H9 (cell line): Measurements from ENCODE around the gene COA8. TPM values are rescaled to one million over a fixed set of nuclear protein-coding genes. Genes with fewer than 3 reads are reported as not detected.
A peak's percentile ranks its signal among the peaks of the same experiment; 100 is the strongest.

Experiments
- DNase-seq: peaks from one replicate; pipeline ENCODE4 v3.0.0-alpha.2; 2017
- H2AFZ ChIP-seq: one replicate; pipeline ENCODE4 v1.6.1; 2013; ENCODE audit warnings: mild to moderate bottlenecking, low read length, control low read depth, moderate library complexity
- H2AK5ac ChIP-seq: 2 replicates; pipeline ENCODE4 v1.6.1; 2013; ENCODE audit warnings: low read length, control low read depth, mixed read lengths; ENCODE audit not compliant: insufficient read length
- H2BK120ac ChIP-seq: one replicate; pipeline ENCODE4 v1.6.1; 2013; ENCODE audit warnings: low read depth, mild to moderate bottlenecking, low read length, control low read depth, inconsistent platforms; ENCODE audit not compliant: poor library complexity, severe bottlenecking
- H2BK12ac ChIP-seq: 2 replicates; pipeline ENCODE4 v1.6.1; 2013; ENCODE audit warnings: low read length, control low read depth, mixed read lengths, low read depth; ENCODE audit not compliant: insufficient read length
- H2BK15ac ChIP-seq: 2 replicates; pipeline ENCODE4 v1.6.1; 2013; ENCODE audit warnings: low read depth, low read length, control low read depth
- H2BK20ac ChIP-seq: one replicate; pipeline ENCODE4 v1.6.1; 2013; ENCODE audit warnings: low read depth, mild to moderate bottlenecking, low read length, control low read depth, inconsistent platforms; ENCODE audit not compliant: poor library complexity, severe bottlenecking
- H2BK5ac ChIP-seq: 2 replicates; pipeline ENCODE4 v1.6.1; 2013; ENCODE audit warnings: low read length, control low read depth, mixed read lengths; ENCODE audit not compliant: insufficient read length
- H3K14ac ChIP-seq: 2 replicates; pipeline ENCODE4 v1.6.1; 2013; ENCODE audit warnings: low read length, control low read depth; ENCODE audit not compliant: insufficient read depth
- H3K18ac ChIP-seq: 2 replicates; pipeline ENCODE4 v1.6.1; 2013; ENCODE audit warnings: low read depth, mild to moderate bottlenecking, mixed read lengths, low read length, control low read depth; ENCODE audit not compliant: insufficient read length
- H3K23ac ChIP-seq: 2 replicates; pipeline ENCODE4 v1.6.1; 2013; ENCODE audit warnings: low read length, control low read depth, mixed read lengths, low read depth; ENCODE audit not compliant: insufficient read length
- H3K23me2 ChIP-seq: 2 replicates; pipeline ENCODE4 v1.6.1; 2013; ENCODE audit warnings: low read depth, mild to moderate bottlenecking, mixed read lengths, low read length, control low read depth; ENCODE audit not compliant: insufficient read length, poor library complexity, severe bottlenecking
- H3K27ac ChIP-seq: 2 replicates; pipeline ENCODE4 v1.5.1; 2013; ENCODE audit warnings: low read length, control low read depth, mixed read lengths, low read depth; ENCODE audit not compliant: insufficient read length
- H3K27me3 ChIP-seq: 2 replicates; pipeline ENCODE4 v1.6.1; 2013; ENCODE audit warnings: low read length, control low read depth, inconsistent platforms; ENCODE audit not compliant: insufficient read depth
- H3K4ac ChIP-seq: 2 replicates; pipeline ENCODE4 v1.6.1; 2013; ENCODE audit warnings: low read depth, mild to moderate bottlenecking, control low read depth, inconsistent platforms, low read length, moderate library complexity
- H3K4me1 ChIP-seq: 2 replicates; pipeline ENCODE4 v1.6.1; 2013; ENCODE audit warnings: low read length, control low read depth, inconsistent platforms; ENCODE audit not compliant: insufficient read depth
- H3K4me2 ChIP-seq: 2 replicates; pipeline ENCODE4 v1.6.1; 2013; ENCODE audit warnings: low read length, control low read depth, mixed read lengths; ENCODE audit not compliant: insufficient read length, insufficient read depth
- H3K56ac ChIP-seq: 2 replicates; pipeline ENCODE4 v1.6.1; 2013; ENCODE audit warnings: low read depth, mild to moderate bottlenecking, mixed read lengths, low read length, control low read depth; ENCODE audit not compliant: insufficient read length
- H3K79me1 ChIP-seq: 2 replicates; pipeline ENCODE4 v1.6.1; 2013; ENCODE audit warnings: low read depth, mild to moderate bottlenecking, moderate library complexity, low read length, control low read depth, inconsistent platforms; ENCODE audit not compliant: insufficient read depth, poor library complexity, severe bottlenecking
- H3K79me2 ChIP-seq: 2 replicates; pipeline ENCODE4 v1.6.1; 2013; ENCODE audit warnings: low read length, control low read depth, inconsistent platforms; ENCODE audit not compliant: insufficient read depth
- H3K9ac ChIP-seq: 2 replicates; pipeline ENCODE4 v1.6.1; 2013; ENCODE audit warnings: low read length, control low read depth, mixed read lengths; ENCODE audit not compliant: insufficient read length; ENCODE audit errors: extremely low read depth
- H3K9me3 ChIP-seq: one replicate; pipeline ENCODE4 v1.6.1; 2013; ENCODE audit warnings: low read depth, low read length, inconsistent platforms; ENCODE audit not compliant: control insufficient read depth
- H3T11ph ChIP-seq: one replicate; pipeline ENCODE4 v1.6.1; 2013; ENCODE audit warnings: mild to moderate bottlenecking, low read length, control low read depth, inconsistent platforms
- H4K20me1 ChIP-seq: one replicate; pipeline ENCODE4 v1.6.1; 2013; ENCODE audit not compliant: control insufficient read depth, insufficient read length, insufficient read depth
- H4K5ac ChIP-seq: 2 replicates; pipeline ENCODE4 v1.6.1; 2013; ENCODE audit warnings: low read depth, mild to moderate bottlenecking, mixed read lengths, low read length, control low read depth; ENCODE audit not compliant: insufficient read length
- H4K8ac ChIP-seq: replicated peaks from 2 replicates; pipeline ENCODE4 v1.6.1; 2013; ENCODE audit warnings: low read length, control low read depth, mixed read lengths, low read depth; ENCODE audit not compliant: insufficient read length
- H4K91ac ChIP-seq: 2 replicates; pipeline ENCODE4 v1.6.1; 2013; ENCODE audit warnings: low read depth, mild to moderate bottlenecking, moderate library complexity, mixed read lengths, low read length, control low read depth; ENCODE audit not compliant: insufficient read length
- H3K27ac Mint-ChIP-seq, 3 experiments: 2 replicates in 2 of 3; 3 replicates in 1 of 3; pipeline ENCODE4 v1.8.0; 2020 to 2021; ENCODE audit warnings: mixed read lengths in 3 of 3, mild to moderate bottlenecking in 1 of 3, moderate library complexity in 1 of 3
- H3K27me3 Mint-ChIP-seq: 2 replicates; pipeline ENCODE4 v1.8.0; 2021; ENCODE audit warnings: low read depth, mild to moderate bottlenecking, moderate library complexity, mixed read lengths
- H3K36me3 Mint-ChIP-seq, 3 experiments: 2 replicates in 2 of 3; 3 replicates in 1 of 3; pipeline ENCODE4 v1.8.0; 2020 to 2021; ENCODE audit warnings: low read depth in 3 of 3, mixed read lengths in 3 of 3; ENCODE audit not compliant: insufficient read depth in 1 of 3
- H3K4me1 Mint-ChIP-seq, 2 experiments: 2 replicates each; pipeline ENCODE4 v1.8.0; 2020; ENCODE audit warnings: mixed read lengths in 2 of 2
- H3K4me3 Mint-ChIP-seq, 2 experiments: 2 replicates in 1 of 2; 3 replicates in 1 of 2; pipeline ENCODE4 v1.8.0; 2020 to 2021; ENCODE audit warnings: mild to moderate bottlenecking in 2 of 2, mixed read lengths in 2 of 2, moderate library complexity in 1 of 2
- H3K9me3 Mint-ChIP-seq, 2 experiments: 2 replicates in 1 of 2; 3 replicates in 1 of 2; pipeline ENCODE4 v1.8.0; 2020; ENCODE audit warnings: mild to moderate bottlenecking in 2 of 2, mixed read lengths in 2 of 2, moderate library complexity in 1 of 2
- whole genome bisulfite sequencing: extraction: QIAGEN DNeasy Blood & Tissue Kit; methylation state at CpG from one replicate; pipeline ENCODE4 v1.1.7; 2013; ENCODE audit warnings: missing lambda C conversion rate, low lambda C conversion rate, mixed read lengths; ENCODE audit not compliant: insufficient read length; ENCODE audit errors: extremely low coverage; 5-methylcytosine and 5-hydroxymethylcytosine counted together
- total RNA-seq: library from RNA; stranded (reverse); gene quantifications from 2 replicates; pipeline ENCODE4 v1.2.1, GENCODE V29; 2021
- TF ChIP-seq, protein P1 (sequence below): fragments of 200-600 bp; sonication (generic); conservative IDR thresholded peaks from 3 replicates; pipeline ENCODE4 v1.8.0; 2021; ENCODE audit warnings: antibody characterized with exemption, mild to moderate bottlenecking

COA8 gene
- total RNA-seq, 1 experiment from 2014 or later: 45.5 TPM

DNA sequence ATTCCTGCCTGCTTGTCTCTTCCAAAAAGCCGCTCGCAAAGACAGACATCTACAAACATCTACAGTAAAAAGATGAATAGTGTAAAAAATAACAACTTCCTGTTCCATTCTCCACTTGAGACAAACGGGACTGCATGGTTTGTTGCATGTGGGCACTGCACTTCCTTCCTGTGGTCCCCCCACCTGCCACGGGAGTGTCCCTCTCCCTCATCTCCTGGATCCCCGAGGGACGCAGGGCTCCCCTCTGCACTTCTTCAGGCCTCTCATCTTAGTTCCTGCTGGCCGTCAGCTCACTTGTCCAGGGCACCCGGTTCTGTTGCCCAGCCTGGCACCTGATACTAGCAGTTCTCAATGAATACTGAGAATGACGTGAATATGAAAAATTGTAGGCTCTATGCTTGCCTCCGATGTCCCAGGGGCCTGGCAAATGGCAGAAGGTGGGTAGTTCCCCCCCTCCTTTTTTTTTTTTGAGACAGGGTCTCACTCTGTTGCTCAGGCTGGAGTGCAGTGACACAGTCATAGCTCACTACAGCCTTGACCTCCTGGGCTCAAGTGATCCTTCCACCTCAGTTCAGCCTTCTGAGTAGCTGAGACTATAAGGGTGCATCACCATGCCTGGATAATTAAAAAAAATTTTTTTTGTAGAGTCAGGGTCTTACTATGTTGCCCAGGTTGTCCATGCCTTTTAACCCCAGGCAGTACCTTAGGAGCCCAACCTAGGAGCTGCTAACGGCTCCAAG, 62.8 kb downstream of the COA8 start:
- Histone ChIP-seq H3K18ac (no peak overlapping the region), H3K14ac (no peak overlapping the region), H2AFZ (no peak overlapping the region), H2BK12ac (no peak overlapping the region), H2AK5ac (no peak overlapping the region), H3K79me1 (no peaks in the 10 kb centered on the region), H3K9me3 (no peaks in the 10 kb centered on the region), H4K5ac (no peak overlapping the region), H4K8ac (no peak overlapping the region), H3K56ac (no peak overlapping the region), H3K4me1 (no peaks in the 10 kb centered on the region), H3K9ac (no peak overlapping the region), H3K27ac (no peak overlapping the region), H4K91ac (no peak overlapping the region), H3K27me3 (no peaks in the 10 kb centered on the region), H3T11ph (no peak overlapping the region), H2BK20ac (no peak overlapping the region), H2BK5ac (no peak overlapping the region), H3K4ac (no peak overlapping the region), H4K20me1 (no peaks in the 10 kb centered on the region), H2BK120ac (no peak overlapping the region), H3K23me2 (peaks cover 8% of the 10 kb centered on the region), H3K23ac (no peak overlapping the region), H3K4me2 (no peak overlapping the region), H2BK15ac (no peak overlapping the region), H3K79me2 (peaks cover 3% of the 10 kb centered on the region; the same call in 1 of the 2 replicates)
- peaks cover 14 to 15% of the 10 kb centered on the region in 2 experiments for H3K4me1 Mint-ChIP-seq
- no CpG with 5 or more reads among the region's 11 CpGs for WGBS
- H3K9me3 Mint-ChIP-seq: no peaks in the 10 kb centered on the region
- DNase-seq: no peak
- TF ChIP-seq, protein P1, sequence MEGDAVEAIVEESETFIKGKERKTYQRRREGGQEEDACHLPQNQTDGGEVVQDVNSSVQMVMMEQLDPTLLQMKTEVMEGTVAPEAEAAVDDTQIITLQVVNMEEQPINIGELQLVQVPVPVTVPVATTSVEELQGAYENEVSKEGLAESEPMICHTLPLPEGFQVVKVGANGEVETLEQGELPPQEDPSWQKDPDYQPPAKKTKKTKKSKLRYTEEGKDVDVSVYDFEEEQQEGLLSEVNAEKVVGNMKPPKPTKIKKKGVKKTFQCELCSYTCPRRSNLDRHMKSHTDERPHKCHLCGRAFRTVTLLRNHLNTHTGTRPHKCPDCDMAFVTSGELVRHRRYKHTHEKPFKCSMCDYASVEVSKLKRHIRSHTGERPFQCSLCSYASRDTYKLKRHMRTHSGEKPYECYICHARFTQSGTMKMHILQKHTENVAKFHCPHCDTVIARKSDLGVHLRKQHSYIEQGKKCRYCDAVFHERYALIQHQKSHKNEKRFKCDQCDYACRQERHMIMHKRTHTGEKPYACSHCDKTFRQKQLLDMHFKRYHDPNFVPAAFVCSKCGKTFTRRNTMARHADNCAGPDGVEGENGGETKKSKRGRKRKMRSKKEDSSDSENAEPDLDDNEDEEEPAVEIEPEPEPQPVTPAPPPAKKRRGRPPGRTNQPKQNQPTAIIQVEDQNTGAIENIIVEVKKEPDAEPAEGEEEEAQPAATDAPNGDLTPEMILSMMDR: no peak
- peak overlapping the region in 1 of 3 experiments; percentile 18; a peak in 1 of 7 replicates for H3K27ac Mint-ChIP-seq
- peaks cover 8% of the 10 kb centered on the region for H3K27me3 Mint-ChIP-seq
- H3K36me3 Mint-ChIP-seq: no peaks in the 10 kb centered on the region; a peak in 1 of 7 replicates
- H3K4me3 Mint-ChIP-seq: no peak overlapping the region
